Spleen (tissue), 7 donors: ENCODE results near the gene BICDL2.

Source experiments
- CTCF ChIP-seq, 11 experiments: fragments of 200-600 bp in 7 of 11; fragments of 450-650 bp in 4 of 11; sonication (generic) in 4 of 11; IDR thresholded peaks in 8 of 11; conservative IDR thresholded peaks in 3 of 11; 1 replicate in 7 of 11; 2 replicates in 4 of 11; pipeline versions ENCODE4 v1.4.0 to v1.8.0; 2016 to 2021; ENCODE audit warnings: antibody characterized with exemption in 11 of 11, inconsistent platforms in 4 of 11, mild to moderate bottlenecking in 1 of 11
- POLR2A ChIP-seq, 3 donors: fragments of 450-650 bp; IDR thresholded peaks; one replicate each; pipeline ENCODE4 v1.5.1; 2017; ENCODE audit warnings: antibody characterized with exemption in 3 of 3, mild to moderate bottlenecking in 1 of 3
- donor health status: DM: no; HTN: no; CAD: no; lungs with moderate emphysema.
- donor health status: DM: no; HTN: no; CAD: no.
- donor health status: DM: no; HTN: no; CAD: no.

- TF ChIP-seq CTCF (IDR thresholded peaks at IDR 0.05 in 8 of 11, conservative IDR thresholded peaks at IDR 0.05 in 3 of 11) (peak; percentile 83 to 99 (median 97)), POLR2A (IDR thresholded peaks at IDR 0.05) (peak in 1 of 3 donors; percentile 17)
Observed at GRCh38 chr16:3059041-3059722, 22.4 kb upstream of the BICDL2 start.
